ENCODE data around the gene RIPOR3. TPM values are rescaled to one million over a fixed set of nuclear protein-coding genes. Genes with fewer than 3 reads are reported as not detected.

The RIPOR3 gene
- total RNA-seq, 1 donor from 2014 or later = not detected

DNA sequence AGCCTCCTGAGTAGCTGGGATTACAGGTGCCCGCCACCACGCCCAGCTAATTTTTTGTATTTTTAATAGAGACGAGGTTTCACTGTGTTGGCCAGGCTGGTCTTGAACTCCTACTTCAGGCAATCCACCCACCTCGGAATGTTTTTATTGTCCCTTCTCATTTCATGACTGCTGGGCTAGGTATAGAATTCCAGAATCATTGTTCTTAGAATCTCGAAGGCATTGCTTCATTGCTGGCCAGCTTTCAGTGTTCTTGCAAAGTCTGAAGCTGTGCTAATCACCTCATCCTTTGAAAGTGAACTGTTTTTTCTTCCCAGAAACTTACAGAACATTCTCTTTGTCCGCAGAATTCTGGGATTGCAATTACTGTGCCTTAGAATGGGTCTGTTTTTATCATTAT is 132.2 kb downstream of the RIPOR3 start:
- H3K4me1 Mint-ChIP-seq (ENCODE audit: low read depth) = peaks cover 48% of the 10 kb centered on the region
- H3K9me3 Mint-ChIP-seq = no peaks in the 10 kb centered on the region
- no peaks in the 10 kb centered on the region for H3K27me3 Mint-ChIP-seq (ENCODE audit: insufficient read depth)
- H3K4me3 Mint-ChIP-seq = no peak overlapping the region
- no peak for DNase-seq (ENCODE audit: low spot score)
- intact Hi-C loops (cut with micrococcal nuclease) = no loop called here
- peak overlapping the region; percentile 14 for H3K27ac Mint-ChIP-seq
- peaks cover 46% of the 10 kb centered on the region for H3K36me3 Mint-ChIP-seq (ENCODE audit: low read depth)

GRCh38 chr20:50558483-50558925 is 132.8 kb downstream of the RIPOR3 start:
- no peaks in the 10 kb centered on the region for H3K9me3 Mint-ChIP-seq
- peaks cover 44% of the 10 kb centered on the region for H3K36me3 Mint-ChIP-seq (ENCODE audit: low read depth)
- H3K4me1 Mint-ChIP-seq (ENCODE audit: low read depth) = peaks cover 45% of the 10 kb centered on the region
- intact Hi-C loops (cut with micrococcal nuclease) = no loop called here
- no peaks in the 10 kb centered on the region for H3K27me3 Mint-ChIP-seq (ENCODE audit: insufficient read depth)
- no peak overlapping the region for H3K27ac Mint-ChIP-seq
- H3K4me3 Mint-ChIP-seq = no peak overlapping the region
- DNase-seq (ENCODE audit: low spot score) = no peak

DNA sequence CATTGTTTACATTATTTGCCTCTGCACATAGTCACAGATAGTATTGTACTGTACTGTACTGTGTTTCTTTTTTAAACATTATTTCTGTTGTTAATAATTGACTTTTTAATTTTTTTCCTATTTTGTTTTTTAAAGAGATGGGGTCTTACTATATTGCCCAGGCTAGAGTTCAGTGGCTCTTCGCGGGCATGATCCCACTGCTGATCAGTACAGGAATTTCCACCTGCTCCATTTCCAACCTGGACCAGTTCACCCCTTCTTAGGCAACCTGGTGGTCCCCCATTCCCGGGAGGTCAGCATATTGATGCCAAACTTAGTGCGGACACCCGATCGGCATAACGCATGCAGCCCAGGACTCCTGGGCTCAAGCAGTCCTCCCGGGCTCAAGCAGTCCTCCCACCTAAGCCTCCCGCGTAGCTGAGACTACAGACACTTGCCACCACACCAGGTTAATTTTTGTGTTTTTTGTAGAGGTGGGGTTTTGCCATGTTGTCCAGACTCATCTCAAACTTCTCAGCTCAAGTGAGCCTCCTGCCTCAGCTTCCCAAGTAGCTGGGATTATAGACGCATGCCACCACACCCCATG is 133.7 kb downstream of the RIPOR3 start:
- Mint-ChIP-seq H3K27ac (peak overlapping the region; percentile 30), H3K4me3 (no peak overlapping the region), H3K4me1 (ENCODE audit: low read depth) (peaks cover 38% of the 10 kb centered on the region), H3K9me3 (no peaks in the 10 kb centered on the region), H3K27me3 (ENCODE audit: insufficient read depth) (no peaks in the 10 kb centered on the region), H3K36me3 (ENCODE audit: low read depth) (peaks cover 37% of the 10 kb centered on the region)
- no peak for DNase-seq (ENCODE audit: low spot score)
- intact Hi-C loops (cut with micrococcal nuclease) = no loop called here

DNA sequence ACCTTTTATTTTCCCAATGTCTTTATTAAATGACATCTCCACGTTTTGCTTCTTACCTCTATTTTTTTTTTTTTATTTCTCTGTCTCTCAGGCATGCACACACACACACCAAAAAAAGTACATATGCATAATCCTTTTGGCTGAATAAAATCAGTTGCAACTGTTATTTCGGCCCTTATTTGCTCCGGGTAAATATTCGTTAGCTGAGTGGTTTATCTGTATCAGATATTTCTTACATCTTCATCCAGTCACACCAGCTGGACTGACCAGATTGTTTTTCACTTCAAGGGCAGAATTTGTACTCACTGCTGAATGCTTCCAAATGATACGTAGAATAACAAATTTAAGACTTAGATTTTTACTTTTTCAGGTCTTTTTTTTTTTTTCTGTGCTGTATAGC is 135.7 kb downstream of the RIPOR3 start:
- peaks cover 26% of the 10 kb centered on the region for H3K36me3 Mint-ChIP-seq (ENCODE audit: low read depth)
- no peaks in the 10 kb centered on the region for H3K9me3 Mint-ChIP-seq
- H3K4me3 Mint-ChIP-seq = no peak overlapping the region
- H3K27me3 Mint-ChIP-seq (ENCODE audit: insufficient read depth) = no peaks in the 10 kb centered on the region
- DNase-seq (ENCODE audit: low spot score) = no peak
- intact Hi-C loops (cut with micrococcal nuclease) = loop anchor here (1.0 to 2.0 kb wide), 3 partner anchors 8 to 15 kb away; no protein-coding TSS in a partner anchor
- peaks cover 20% of the 10 kb centered on the region for H3K4me1 Mint-ChIP-seq (ENCODE audit: low read depth)
- H3K27ac Mint-ChIP-seq = no peak overlapping the region

- H3K4me1 Mint-ChIP-seq (ENCODE audit: low read depth) = peaks cover 19% of the 10 kb centered on the region
- intact Hi-C loops (cut with micrococcal nuclease) = loop anchor here (1.0 to 2.0 kb wide), 3 partner anchors 8 to 16 kb away; no protein-coding TSS in a partner anchor
- peaks cover 28% of the 10 kb centered on the region for H3K36me3 Mint-ChIP-seq (ENCODE audit: low read depth)
- no peak overlapping the region for H3K27ac Mint-ChIP-seq
- DNase-seq (ENCODE audit: low spot score) = no peak
- H3K9me3 Mint-ChIP-seq = no peaks in the 10 kb centered on the region
- no peaks in the 10 kb centered on the region for H3K27me3 Mint-ChIP-seq (ENCODE audit: insufficient read depth)
- no peak overlapping the region for H3K4me3 Mint-ChIP-seq
Measured at GRCh38 chr20:50554694-50555579, 136.4 kb downstream of the RIPOR3 start.

GRCh38 chr20:50552979-50553378 is 138.4 kb downstream of the RIPOR3 start:
- Mint-ChIP-seq H3K27me3 (ENCODE audit: insufficient read depth) (no peaks in the 10 kb centered on the region), H3K9me3 (no peaks in the 10 kb centered on the region), H3K4me1 (ENCODE audit: low read depth) (peaks cover 17% of the 10 kb centered on the region), H3K36me3 (ENCODE audit: low read depth) (peaks cover 27% of the 10 kb centered on the region), H3K27ac (no peak overlapping the region), H3K4me3 (no peak overlapping the region)
- DNase-seq (ENCODE audit: low spot score) = no peak
- intact Hi-C loops (cut with micrococcal nuclease) = no loop called here

DNA sequence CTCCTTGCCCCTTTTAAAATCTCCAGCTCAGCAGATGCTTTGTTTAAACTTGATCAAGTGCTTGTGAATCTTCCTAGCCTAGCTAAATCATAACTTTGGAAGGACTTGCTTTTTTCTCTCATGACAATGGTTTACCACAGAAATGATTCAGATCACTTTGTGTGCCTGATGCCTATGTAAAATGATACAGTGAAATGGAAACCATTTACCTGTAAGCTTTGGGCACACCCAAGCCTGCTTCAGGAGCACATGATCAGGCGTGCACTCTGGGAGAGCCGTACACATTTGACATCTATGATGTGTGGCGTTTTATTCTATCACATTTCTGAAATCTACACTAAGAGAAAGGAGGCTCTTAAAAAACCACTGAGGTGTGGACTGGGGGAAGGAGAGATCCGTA is 140.1 kb downstream of the RIPOR3 start:
- intact Hi-C loops (cut with micrococcal nuclease) = loop anchor here (1.0 kb wide), 1 partner anchor 10 kb away; no protein-coding TSS in a partner anchor
- no peak for DNase-seq (ENCODE audit: low spot score)
- peaks cover 28% of the 10 kb centered on the region for H3K36me3 Mint-ChIP-seq (ENCODE audit: low read depth)
- peak overlapping the region; percentile 62 for H3K4me3 Mint-ChIP-seq
- peaks cover 30% of the 10 kb centered on the region for H3K4me1 Mint-ChIP-seq (ENCODE audit: low read depth)
- no peaks in the 10 kb centered on the region for H3K27me3 Mint-ChIP-seq (ENCODE audit: insufficient read depth)
- H3K27ac Mint-ChIP-seq = peak overlapping the region; percentile 86
- no peaks in the 10 kb centered on the region for H3K9me3 Mint-ChIP-seq

DNA sequence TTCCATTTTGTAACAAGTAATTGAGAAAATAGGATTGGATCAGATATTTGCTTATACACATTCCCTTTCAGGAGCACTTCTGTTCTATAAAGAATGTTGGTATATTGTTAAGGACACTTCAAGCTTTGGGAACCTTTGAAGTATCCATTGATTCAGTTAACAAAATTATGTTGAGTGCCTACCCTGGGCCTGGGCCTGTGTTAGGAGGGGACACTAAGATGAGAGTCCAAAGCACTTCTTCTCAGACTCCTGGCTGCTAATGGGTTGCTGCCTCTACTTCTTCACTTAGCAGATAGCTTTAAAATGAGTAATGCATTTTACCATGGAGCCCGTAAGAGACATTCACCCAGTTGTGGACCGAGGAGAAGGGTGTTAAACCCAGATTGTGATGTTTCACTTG is 140.8 kb downstream of the RIPOR3 start:
- Mint-ChIP-seq H3K4me1 (ENCODE audit: low read depth) (peaks cover 38% of the 10 kb centered on the region), H3K27me3 (ENCODE audit: insufficient read depth) (no peaks in the 10 kb centered on the region), H3K9me3 (no peaks in the 10 kb centered on the region), H3K27ac (peak overlapping the region; percentile 27), H3K4me3 (peak overlapping the region; percentile 71), H3K36me3 (ENCODE audit: low read depth) (peaks cover 23% of the 10 kb centered on the region)
- intact Hi-C loops (cut with micrococcal nuclease) = no loop called here
- no peak for DNase-seq (ENCODE audit: low spot score)

DNA sequence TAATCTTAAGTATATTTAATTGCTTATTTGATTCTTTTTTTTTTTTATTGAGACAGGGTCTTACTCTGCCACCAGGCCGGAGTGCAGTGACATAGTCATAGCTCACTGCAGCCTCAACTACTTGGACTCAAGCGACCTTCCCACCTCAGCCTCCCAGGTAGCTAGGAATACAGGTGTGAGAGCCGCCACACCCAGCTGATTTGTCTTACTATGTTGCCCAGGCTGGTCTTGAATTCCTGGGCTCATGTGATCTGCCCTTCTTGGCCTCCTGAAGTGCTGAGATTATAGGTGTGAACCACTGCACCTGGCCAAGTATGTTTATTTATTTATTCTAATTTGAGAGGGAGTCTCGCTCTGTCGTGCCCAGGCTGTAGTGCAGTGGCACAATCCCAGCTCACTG is 142.9 kb downstream of the RIPOR3 start:
- peaks cover 27% of the 10 kb centered on the region for H3K36me3 Mint-ChIP-seq (ENCODE audit: low read depth)
- H3K27me3 Mint-ChIP-seq (ENCODE audit: insufficient read depth) = no peaks in the 10 kb centered on the region
- DNase-seq (ENCODE audit: low spot score) = no peak
- H3K27ac Mint-ChIP-seq = peak overlapping the region; percentile 82
- intact Hi-C loops (cut with micrococcal nuclease) = no loop called here
- peaks cover 51% of the 10 kb centered on the region for H3K4me1 Mint-ChIP-seq (ENCODE audit: low read depth)
- no peak overlapping the region for H3K4me3 Mint-ChIP-seq
- no peaks in the 10 kb centered on the region for H3K9me3 Mint-ChIP-seq

GRCh38 chr20:50547964-50548363 is 143.4 kb downstream of the RIPOR3 start:
- H3K4me3 Mint-ChIP-seq = peak overlapping the region; percentile 61
- intact Hi-C loops (cut with micrococcal nuclease) = loop anchor here (1.0 kb wide), 2 partner anchors 7 to 13 kb away; no protein-coding TSS in a partner anchor
- peak overlapping the region; percentile 82 for H3K27ac Mint-ChIP-seq
- no peaks in the 10 kb centered on the region for H3K27me3 Mint-ChIP-seq (ENCODE audit: insufficient read depth)
- H3K36me3 Mint-ChIP-seq (ENCODE audit: low read depth) = peaks cover 30% of the 10 kb centered on the region
- peaks cover 55% of the 10 kb centered on the region for H3K4me1 Mint-ChIP-seq (ENCODE audit: low read depth)
- no peak for DNase-seq (ENCODE audit: low spot score)
- no peaks in the 10 kb centered on the region for H3K9me3 Mint-ChIP-seq

- Mint-ChIP-seq H3K27ac (peak overlapping the region; percentile 86), H3K4me1 (ENCODE audit: low read depth) (peaks cover 67% of the 10 kb centered on the region), H3K36me3 (ENCODE audit: low read depth) (peaks cover 31% of the 10 kb centered on the region), H3K9me3 (no peaks in the 10 kb centered on the region), H3K4me3 (peak overlapping the region; percentile 81), H3K27me3 (ENCODE audit: insufficient read depth) (no peaks in the 10 kb centered on the region)
- intact Hi-C loops (cut with micrococcal nuclease) = loop anchor here (1.0 kb wide), 4 partner anchors 8 to 27 kb away; no protein-coding TSS in a partner anchor
- no peak for DNase-seq (ENCODE audit: low spot score)
Measured at GRCh38 chr20:50546729-50547314, 144.5 kb downstream of the RIPOR3 start.

- Mint-ChIP-seq H3K27me3 (ENCODE audit: insufficient read depth) (no peaks in the 10 kb centered on the region), H3K36me3 (ENCODE audit: low read depth) (peaks cover 40% of the 10 kb centered on the region), H3K4me3 (peak overlapping the region; percentile 11), H3K9me3 (no peaks in the 10 kb centered on the region), H3K4me1 (ENCODE audit: low read depth) (peaks cover 84% of the 10 kb centered on the region), H3K27ac (peak overlapping the region; percentile 86)
- DNase-seq (ENCODE audit: low spot score) = no peak
- intact Hi-C loops (cut with micrococcal nuclease) = no loop called here
Measured at GRCh38 chr20:50545126-50545525, 146.2 kb downstream of the RIPOR3 start.

- Mint-ChIP-seq H3K27ac (peak overlapping the region; percentile 15), H3K27me3 (ENCODE audit: insufficient read depth) (no peaks in the 10 kb centered on the region), H3K4me3 (no peak overlapping the region), H3K4me1 (ENCODE audit: low read depth) (peaks cover 78% of the 10 kb centered on the region), H3K36me3 (ENCODE audit: low read depth) (peaks cover 31% of the 10 kb centered on the region), H3K9me3 (no peaks in the 10 kb centered on the region)
- intact Hi-C loops (cut with micrococcal nuclease) = no loop called here
- no peak for DNase-seq (ENCODE audit: low spot score)
Measured at GRCh38 chr20:50543326-50543725, 148.0 kb downstream of the RIPOR3 start.

All from activated T-helper 1 cell treated with anti-CD3 and anti-CD28 coated beads, Interleukin-12 subunit alpha, Interleukin-12 subunit beta, Interleukin-2, Interleukin-4 antibody, amounts not matched to agents 30 ng/mL and 10 ng/mL and 1 ng/mL, durations not matched to agents 14 hours and 24 hours and 36 hours (primary cell).